NCI-H2196 treated with DMSO at 0.1 percent for 48 hours (cell line): ENCODE measurements around the gene MXD4.
A peak's percentile ranks its signal among the peaks of the same experiment; 100 is the strongest.
"Not testable (repeated sequence)": the region's sequence is repeated elsewhere in the genome, so short reads cannot be mapped to it uniquely, and the experiment has no call there.

Experiments used
- DNase-seq: peaks from one replicate; lab custom pipeline; 2025; ENCODE audit not compliant: unreplicated experiment; lab: John Stamatoyannopoulos, UW

The MXD4 gene

DNA sequence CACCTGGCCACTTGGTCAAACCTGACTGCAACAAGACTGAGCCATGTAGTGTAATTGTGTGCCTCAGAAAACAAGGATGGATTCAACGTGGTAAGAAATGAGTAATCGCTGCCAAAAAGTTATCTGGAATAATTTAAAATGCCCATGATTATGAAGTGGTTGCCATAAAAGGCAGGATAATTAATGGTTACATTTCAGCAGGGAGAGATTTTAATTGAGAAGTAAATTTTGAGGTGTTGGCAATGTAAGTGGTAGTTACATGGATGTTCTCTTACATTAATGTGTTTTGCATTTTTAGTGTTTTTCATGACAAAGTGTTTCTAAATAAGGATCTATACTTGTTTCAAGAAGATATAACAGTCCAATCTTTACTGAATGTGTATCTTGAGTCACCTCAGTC is 35.6 kb downstream of the MXD4 start:
- no peak for DNase-seq

DNA sequence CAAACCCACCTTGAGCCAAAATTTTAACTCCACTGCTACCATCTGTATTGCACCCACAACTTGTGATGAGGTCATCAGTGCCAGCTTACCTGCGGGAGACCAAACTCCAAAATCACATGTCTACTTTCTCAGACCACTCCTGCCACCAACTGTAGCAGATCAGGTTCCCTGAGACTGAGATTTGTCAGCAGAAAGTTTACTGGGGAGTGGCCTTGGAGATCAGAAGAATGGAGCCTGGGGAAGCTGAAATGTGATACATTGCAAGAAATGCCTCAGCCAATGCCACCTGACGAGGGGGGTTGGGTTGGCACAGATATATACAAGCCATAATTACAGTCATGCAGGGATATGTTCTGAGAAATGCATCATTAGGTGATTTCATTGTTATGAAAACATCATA is 39.1 kb downstream of the MXD4 start:
- peak; percentile 52 for DNase-seq

DNA sequence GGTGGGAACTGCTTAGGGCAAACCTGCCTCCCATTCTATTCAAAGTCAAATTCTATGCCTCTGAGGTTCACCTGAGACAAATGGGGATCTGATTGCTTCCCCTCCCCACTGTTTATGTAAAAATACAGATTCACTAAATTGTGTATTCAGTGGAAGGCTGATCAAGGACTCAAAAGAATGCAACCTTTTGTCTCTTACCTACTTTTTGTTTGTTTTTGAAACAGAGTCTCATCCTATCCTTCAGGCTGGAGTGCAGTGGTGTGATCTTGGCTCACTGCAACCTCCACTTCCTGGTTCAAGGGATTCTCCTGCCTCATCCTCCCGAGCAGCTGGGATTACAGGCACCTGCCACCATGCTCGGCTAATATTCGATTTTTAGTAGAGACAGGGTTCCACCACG is 40.5 kb downstream of the MXD4 start:
- DNase-seq: not testable (repeated sequence)

DNA sequence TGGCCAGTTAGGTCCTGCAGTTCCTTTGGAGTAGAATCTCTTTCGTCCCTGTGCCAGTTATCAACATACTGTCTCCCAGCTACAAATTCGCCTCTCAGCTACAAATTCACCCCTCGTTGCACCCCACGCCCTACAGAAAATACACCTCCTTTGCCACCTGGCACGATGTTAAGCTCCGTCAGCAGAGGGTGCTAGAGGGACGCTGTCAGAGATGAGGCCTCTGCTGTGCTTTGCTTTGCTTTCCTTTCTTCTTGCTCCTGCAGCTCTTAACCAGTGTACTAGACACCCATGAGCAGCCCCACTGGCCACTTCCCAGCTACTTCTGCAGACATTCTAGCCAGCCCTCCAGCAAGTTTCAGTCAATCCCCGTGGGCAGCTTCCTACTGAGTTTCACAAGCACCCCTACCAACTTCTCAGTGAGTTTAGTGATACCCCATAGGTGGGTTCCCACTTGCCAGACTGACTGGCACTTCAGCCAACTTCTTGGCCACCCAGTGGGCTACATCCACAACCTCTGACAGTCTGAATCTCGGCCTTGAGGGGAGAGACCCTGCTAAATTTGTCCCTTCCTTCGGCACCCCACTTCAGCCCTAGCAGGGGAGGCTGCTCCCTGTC is 41.8 kb downstream of the MXD4 start:
- DNase-seq: peak; percentile 79

DNA sequence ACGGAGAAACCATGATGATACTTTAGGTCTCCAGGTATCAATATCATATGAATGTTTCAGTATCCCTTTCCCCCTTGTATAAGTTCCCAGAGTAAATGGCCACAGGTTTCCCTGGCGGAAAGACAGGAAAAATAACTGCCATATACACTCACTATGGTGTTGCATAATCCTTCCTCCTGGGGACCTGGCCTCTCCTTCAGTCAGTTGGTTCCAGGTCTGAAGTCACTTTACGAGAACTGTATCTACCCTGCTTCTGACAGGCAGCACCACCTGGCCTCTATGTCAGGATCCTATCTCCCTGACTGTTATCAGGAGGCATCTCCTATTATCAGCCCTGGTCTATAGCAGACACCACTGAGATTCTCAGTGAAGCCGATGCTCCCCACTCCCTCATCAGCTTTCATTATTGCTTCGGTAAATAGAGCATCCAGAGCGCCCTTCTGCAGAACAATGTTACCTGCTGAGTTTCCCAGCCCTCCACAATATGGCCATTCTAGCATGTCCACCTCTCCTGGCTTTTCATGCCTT is 42.6 kb downstream of the MXD4 start:
- no peak for DNase-seq

DNA sequence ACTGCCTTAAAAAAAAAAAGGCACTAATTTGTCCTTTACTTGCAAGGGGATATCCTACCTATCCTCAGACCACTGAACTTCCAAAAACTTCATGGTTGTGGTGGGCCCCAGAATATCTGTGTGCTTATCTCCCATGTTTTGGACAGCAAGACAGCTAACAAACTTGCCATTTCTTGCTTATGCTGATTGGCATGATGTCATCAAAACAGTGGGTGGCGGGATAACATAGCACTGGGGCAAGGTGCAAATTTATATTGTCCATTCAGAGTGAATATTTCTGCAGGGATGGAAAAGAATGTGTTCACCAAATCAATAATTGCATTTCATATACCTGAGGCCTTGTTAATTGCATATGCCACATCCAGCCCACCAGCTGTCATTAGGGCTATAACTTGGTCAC is 43.5 kb downstream of the MXD4 start:
- no peak for DNase-seq

DNA sequence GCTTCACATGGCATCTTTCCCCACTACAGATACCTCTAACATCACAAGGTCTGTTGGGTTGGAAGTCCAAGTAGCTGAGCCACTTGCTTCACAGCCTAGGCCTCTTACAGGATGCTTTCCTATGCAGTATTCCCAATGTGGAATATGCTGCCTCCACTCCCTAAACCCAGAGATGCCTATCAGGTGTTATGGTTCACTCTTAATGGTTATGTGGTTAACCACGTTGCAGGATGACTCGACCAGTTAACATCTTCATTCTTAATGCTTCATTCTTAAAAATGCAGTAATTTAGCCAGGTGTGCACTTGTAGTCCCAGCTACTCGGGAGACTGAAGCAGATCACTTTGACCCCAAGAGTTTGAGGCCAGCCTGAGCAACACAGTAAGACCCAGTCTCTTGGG is 44.2 kb downstream of the MXD4 start:
- DNase-seq: no peak

DNA sequence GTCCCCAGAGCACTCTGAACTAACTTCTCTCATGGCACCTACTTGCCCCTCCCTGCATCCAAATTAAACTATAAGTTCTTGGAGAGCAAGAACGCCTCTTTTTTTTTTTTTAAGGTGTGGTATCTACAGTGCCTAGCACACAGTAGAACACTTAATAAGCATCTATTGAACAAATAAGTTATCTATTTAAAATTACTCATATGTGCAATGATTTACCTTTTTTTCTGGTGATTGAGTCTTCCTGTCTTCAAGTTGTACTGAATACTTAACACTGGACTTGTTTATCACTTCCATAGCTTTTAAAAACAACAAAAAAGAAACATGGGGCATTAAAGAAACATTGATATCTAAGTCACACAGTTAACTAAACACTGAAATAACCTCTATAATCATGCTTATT is 49.1 kb downstream of the MXD4 start:
- no peak for DNase-seq

DNA sequence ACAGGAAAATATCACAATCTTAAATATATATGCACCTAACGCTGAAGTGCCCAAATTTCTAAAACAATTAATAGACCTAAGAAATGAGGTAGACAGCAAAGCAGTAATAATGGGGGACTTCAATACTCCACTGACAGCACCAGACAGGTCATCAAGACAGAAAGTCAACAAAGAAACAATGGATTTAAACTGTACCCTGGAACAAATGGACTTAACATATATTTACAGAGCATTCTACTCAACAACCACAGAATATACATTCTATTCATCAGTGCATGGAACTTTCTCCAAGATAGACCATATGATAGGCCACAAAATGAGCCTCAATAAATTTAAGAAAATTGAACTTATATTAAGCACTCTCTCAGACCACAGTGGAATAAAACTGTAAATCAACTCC is 59.1 kb downstream of the MXD4 start:
- DNase-seq: not testable (repeated sequence)
